WERI-Rb-1 (cell line): ENCODE data around the gene HSD11B2.

Experiments
- DNase-seq: peaks from one replicate; pipeline ENCODE4 v3.0.0-alpha.2; 2020
- H3K27ac ChIP-seq: fragments of 250-450 bp; sonication (Bioruptor Pico); 2 replicates; pipeline ENCODE4 v1.5.1; 2020; ENCODE audit warnings: mild to moderate bottlenecking, moderate library complexity
- H3K27me3 ChIP-seq: fragments of 250-450 bp; sonication (Bioruptor Pico); 2 replicates; pipeline ENCODE4 v1.5.1; 2021; ENCODE audit warnings: mild to moderate bottlenecking, low read depth, moderate library complexity; ENCODE audit not compliant: insufficient read depth, severe bottlenecking
- H3K36me3 ChIP-seq: fragments of 250-450 bp; sonication (Bioruptor Pico); 2 replicates; pipeline ENCODE4 v1.5.1; 2020; ENCODE audit warnings: mild to moderate bottlenecking, moderate library complexity
- H3K4me3 ChIP-seq: 2 replicates; pipeline ENCODE4 v1.5.1; 2011; ENCODE audit warnings: low read depth, mild to moderate bottlenecking, control low read depth, low read length
- H3K9me3 ChIP-seq: fragments of 250-450 bp; sonication (Bioruptor Pico); 2 replicates; pipeline ENCODE4 v1.5.1; 2021; ENCODE audit warnings: mild to moderate bottlenecking, moderate library complexity; ENCODE audit not compliant: severe bottlenecking
- TF ChIP-seq, protein P1 (sequence below): IDR thresholded peaks from 2 replicates; pipeline ENCODE4 v1.5.1; 2011; ENCODE audit warnings: low read depth, mild to moderate bottlenecking, control low read depth, inconsistent platforms, low read length

HSD11B2 gene

DNA sequence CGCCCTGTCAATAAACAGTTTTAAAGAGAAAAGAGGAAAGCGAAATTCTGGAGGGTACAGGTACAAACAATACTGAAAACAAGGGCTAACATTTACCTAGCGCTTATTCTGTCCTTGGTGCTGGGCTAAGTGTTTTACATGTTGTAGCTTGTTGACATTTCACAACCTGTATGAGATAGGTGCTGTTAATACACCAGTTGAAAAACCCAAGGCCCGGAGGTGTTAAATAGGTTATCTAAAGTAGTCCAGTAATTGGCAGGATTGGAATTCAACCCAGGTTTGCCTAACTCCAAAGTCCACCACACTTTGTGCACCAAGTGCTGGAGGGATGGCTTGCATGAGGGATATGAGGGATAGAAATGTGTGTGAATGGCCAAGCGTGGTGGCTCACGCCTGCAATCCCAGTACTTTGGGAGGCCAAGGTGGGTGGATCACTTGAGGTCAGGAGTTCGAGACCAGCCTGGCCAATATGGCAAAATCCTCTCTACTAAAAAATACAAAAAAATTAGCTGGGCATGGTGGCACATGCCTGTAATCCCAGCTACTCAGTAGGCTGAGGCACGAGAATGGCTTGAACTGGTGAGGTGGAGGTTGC lies 47.1 kb downstream of the HSD11B2 start:
- TF ChIP-seq, protein P1, sequence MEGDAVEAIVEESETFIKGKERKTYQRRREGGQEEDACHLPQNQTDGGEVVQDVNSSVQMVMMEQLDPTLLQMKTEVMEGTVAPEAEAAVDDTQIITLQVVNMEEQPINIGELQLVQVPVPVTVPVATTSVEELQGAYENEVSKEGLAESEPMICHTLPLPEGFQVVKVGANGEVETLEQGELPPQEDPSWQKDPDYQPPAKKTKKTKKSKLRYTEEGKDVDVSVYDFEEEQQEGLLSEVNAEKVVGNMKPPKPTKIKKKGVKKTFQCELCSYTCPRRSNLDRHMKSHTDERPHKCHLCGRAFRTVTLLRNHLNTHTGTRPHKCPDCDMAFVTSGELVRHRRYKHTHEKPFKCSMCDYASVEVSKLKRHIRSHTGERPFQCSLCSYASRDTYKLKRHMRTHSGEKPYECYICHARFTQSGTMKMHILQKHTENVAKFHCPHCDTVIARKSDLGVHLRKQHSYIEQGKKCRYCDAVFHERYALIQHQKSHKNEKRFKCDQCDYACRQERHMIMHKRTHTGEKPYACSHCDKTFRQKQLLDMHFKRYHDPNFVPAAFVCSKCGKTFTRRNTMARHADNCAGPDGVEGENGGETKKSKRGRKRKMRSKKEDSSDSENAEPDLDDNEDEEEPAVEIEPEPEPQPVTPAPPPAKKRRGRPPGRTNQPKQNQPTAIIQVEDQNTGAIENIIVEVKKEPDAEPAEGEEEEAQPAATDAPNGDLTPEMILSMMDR, result no peak
- Histone ChIP-seq H3K9me3 (no peaks in the 10 kb centered on the region), H3K4me3 (no peak overlapping the region), H3K27ac (no peak overlapping the region), H3K27me3 (no peaks in the 10 kb centered on the region), H3K36me3 (peaks cover 16% of the 10 kb centered on the region)
- DNase-seq, result no peak

DNA sequence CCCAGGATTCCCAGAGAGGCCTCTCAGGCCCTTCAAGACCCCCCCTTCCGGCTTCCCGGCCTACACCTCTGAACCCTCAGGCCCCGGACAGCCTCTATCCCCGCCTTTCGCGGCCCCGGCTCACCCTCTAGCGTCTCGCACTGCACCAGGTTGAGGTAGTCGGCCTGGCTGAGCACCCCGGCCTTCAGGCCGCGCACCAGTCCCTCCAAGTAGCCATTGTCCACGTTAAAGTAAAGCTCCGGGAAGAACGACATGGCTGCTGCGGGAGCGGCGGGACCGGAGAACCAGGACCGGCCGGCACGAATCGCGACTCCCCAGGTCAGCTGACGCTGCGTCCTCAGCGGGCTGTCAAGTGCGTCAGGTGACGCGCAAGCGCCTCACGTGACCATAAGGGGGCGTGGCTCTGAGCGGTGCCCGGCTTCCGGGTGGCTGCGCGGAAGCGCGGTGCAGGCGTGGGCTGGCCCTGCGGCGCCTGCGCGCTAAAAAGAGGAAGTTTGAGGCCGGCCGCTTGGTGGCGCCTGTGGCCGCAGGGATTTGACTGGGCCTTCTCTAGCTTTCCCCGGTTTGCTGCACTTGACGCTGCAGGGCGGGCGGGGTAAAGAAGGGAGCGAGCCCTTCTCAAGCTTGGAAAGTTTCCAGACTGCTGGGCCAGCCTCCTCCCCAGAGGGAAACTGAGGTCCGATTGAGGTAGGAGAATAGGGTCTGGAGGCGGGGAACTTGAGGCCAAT lies 50.1 kb downstream of the HSD11B2 start, which contains the start of gene ATP6V0D1:
Gene ATP6V0D1, minus strand, starts transcription at position 325 of the 728 bp plus-strand sequence. Its CDS starts 71 bp downstream, at position 254.
- Histone ChIP-seq H3K9me3 (no peaks in the 10 kb centered on the region), H3K36me3 (peaks cover 11% of the 10 kb centered on the region), H3K4me3 (peak within 1 kb of the TSS; percentile 79), H3K27ac (peak within 1 kb of the TSS; percentile 87), H3K27me3 (no peaks in the 10 kb centered on the region)
- TF ChIP-seq, protein P1, result peak; percentile 86
- peak; percentile 98 for DNase-seq

DNA sequence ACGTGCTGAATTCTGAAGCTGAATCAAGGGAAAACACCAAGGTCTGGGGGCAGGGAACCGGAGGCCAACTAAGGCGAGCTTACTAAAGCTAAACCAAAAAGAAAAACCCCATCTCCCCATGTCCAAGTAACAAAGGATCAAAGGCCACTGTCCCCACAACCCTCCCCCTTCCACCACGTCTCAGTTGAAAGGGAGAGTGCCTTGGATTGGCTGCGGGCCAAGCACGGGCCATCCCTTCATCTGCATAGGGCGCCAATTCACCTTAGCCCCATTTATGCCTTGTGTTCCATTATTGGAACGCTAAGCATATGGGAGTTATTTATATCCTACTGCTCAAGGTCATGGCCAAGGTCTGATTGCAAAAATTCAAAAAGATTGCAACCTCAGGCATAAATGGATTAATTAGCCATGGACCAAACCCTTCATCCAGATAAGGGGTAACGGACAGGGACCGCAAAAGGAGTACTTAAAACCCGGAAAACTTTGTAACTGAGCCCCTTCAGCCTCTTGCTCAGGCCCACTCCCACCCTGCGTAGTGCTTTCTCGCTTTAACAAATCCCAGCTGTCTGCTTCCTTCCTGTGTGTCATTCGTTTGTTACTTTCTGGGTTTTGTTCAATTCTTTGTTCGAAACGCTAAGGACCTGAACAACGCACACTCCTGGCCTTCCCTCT lies 50.8 kb downstream of the HSD11B2 start:
- Histone ChIP-seq H3K27me3 (no peaks in the 10 kb centered on the region), H3K4me3 (peak overlapping the region; percentile 79), H3K36me3 (peaks cover 7% of the 10 kb centered on the region; the same call in 1 of the 2 replicates), H3K9me3 (no peaks in the 10 kb centered on the region), H3K27ac (peak overlapping the region; percentile 87)
- peak; percentile 53 for DNase-seq
- TF ChIP-seq, protein P1, result no peak

DNA sequence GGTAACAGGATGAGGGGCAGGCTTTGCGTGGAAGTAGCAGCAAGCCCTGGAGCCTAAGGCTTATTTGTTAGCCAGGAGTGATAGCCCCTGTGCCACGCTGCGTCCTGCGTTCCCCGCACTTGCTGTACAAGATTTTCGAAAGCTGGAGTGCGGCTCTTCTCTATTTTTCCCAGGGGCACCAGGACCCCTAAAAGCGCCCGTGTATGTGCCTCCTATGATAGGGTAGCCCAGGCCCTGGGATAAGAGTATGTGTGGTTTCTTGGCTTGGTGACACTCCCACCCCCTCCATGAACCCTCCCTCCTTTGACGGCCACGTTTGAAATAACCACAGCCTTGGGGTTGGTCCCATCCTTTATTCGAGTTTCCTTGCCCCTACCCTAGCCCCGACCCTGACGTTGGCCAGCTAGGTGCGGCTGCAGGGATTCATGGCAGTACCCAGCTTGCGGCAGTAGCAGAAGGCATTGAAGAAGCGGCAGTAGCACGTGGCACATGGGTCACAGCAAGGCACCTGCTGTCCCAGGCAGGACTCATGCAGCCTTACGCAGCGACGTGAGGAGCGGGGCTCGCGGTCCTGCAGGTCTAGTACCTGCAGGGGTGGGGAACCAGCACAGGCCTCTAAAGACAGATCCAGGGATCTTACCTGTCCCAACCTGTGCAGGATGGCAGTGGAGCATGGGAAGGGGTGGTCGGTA lies 51.5 kb downstream of the HSD11B2 start:
- DNase-seq, result no peak
- H3K4me3 ChIP-seq, result peak overlapping the region; percentile 79
- H3K27me3 ChIP-seq, result no peaks in the 10 kb centered on the region
- peak overlapping the region; percentile 87 for H3K27ac ChIP-seq
- TF ChIP-seq, protein P1, result no peak
- peaks cover 7% of the 10 kb centered on the region; the same call in 1 of the 2 replicates for H3K36me3 ChIP-seq
- no peaks in the 10 kb centered on the region for H3K9me3 ChIP-seq

DNA sequence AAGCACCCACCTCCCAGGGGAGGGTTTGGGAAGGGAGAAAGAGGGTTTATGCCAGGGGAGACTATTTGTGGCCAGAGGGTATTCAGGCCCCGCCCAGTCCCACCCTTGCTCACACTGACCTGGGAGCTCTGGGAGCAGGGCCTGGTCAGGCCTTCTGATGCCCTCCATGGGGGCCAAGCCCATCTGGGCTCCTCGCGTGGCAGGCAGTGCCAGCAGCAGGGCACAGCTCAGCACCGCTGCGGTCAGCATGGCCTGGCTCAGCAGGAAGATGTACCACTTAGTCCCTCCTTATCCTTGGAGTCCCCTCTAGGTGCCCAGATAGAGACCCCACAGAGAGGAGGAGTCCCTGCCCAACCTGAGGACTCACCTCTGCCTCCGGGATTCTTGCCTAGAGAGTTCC lies 52.2 kb downstream of the HSD11B2 start, which contains the start of gene AGRP:
Gene AGRP, minus strand, starts transcription at position 398 of the 400 bp plus-strand sequence. Its CDS starts 149 bp downstream, at position 249.
- no peak within 1 kb of the TSS for H3K27ac ChIP-seq
- no peak within 1 kb of the TSS for H3K4me3 ChIP-seq
- no peaks in the 10 kb centered on the region for H3K9me3 ChIP-seq
- no peaks in the 10 kb centered on the region for H3K27me3 ChIP-seq
- TF ChIP-seq, protein P1, result no peak
- peaks cover under 1% of the 10 kb centered on the region; the same call in 1 of the 2 replicates for H3K36me3 ChIP-seq
- no peak for DNase-seq
